Measurements from ENCODE around the gene GNG5. TPM values are rescaled to one million over a fixed set of nuclear protein-coding genes. Genes with fewer than 3 reads are reported as not detected.

The GNG5 gene
- total RNA-seq, 1 donor from 2014 or later: 20.9 TPM

DNA sequence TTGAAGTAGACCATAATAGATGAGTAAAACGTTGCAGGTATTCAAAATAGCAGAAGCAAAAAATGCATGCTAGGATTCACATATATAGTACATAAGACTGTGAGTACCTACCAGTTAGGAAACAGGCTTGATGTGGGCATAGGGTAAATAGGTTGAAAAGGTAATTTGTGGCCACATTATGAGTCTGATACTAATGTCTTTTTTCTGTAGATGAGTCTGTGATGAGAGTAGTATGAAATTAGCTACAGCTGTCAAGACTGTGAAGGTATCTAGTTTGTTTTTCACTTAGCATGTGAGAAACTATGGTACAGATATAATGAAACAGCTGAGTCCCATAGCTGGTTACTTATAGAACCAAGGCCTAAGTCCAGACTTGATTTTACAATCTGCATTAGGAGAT is 12.6 kb downstream of the GNG5 start:
- no peak overlapping the region for H3K9ac ChIP-seq (ENCODE audit: low read depth in 1 of 3, low read length in 3 of 3)
- peaks cover 29 to 52% (median 37%) of the 10 kb centered on the region in 3 donors for H3K36me3 ChIP-seq (ENCODE audit: control insufficient read depth in 3 of 3, insufficient read depth in 3 of 3, low read length in 3 of 3)
- no peak overlapping the region for H3K27ac ChIP-seq (ENCODE audit: low read depth, low read length)
- H3K27me3 ChIP-seq (ENCODE audit: control insufficient read depth in 3 of 3, insufficient read depth in 3 of 3, low read length in 3 of 3): no peaks in the 10 kb centered on the region
- no peak overlapping the region for H3K4me3 ChIP-seq (ENCODE audit: low read length in 3 of 3)
- H3K9me3 ChIP-seq (ENCODE audit: control insufficient read depth in 3 of 3, low read length in 3 of 3): no peaks in the 10 kb centered on the region
- peaks cover 0 to 6% (median 0%) of the 10 kb centered on the region in 3 donors for H3K4me1 ChIP-seq (ENCODE audit: control insufficient read depth in 3 of 3, insufficient read depth in 3 of 3, low read length in 3 of 3)

DNA sequence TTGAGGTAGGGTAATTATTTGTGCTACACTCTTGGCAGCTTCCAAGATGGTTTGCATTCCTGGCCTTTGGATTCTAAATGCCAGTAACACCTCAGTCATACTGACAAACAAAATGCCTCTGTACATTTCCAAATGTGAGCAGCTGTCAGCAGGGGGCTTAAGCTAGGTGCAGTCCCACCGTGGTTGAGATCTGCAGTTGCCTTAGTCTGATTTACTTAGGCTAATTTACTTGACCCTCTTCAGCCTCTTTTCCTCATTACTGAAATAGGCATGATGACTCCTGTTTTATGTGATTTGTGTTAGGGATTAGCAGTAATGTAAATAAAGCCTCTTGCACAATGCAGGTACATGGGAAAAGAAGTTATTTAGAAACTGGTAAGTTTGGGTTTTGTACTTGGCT is 13.7 kb downstream of the GNG5 start:
- H3K27me3 ChIP-seq (ENCODE audit: control insufficient read depth in 3 of 3, insufficient read depth in 3 of 3, low read length in 3 of 3): no peaks in the 10 kb centered on the region
- no peak overlapping the region for H3K4me3 ChIP-seq (ENCODE audit: low read length in 3 of 3)
- peaks cover 25 to 47% (median 28%) of the 10 kb centered on the region in 3 donors for H3K36me3 ChIP-seq (ENCODE audit: control insufficient read depth in 3 of 3, insufficient read depth in 3 of 3, low read length in 3 of 3)
- no peaks in the 10 kb centered on the region for H3K9me3 ChIP-seq (ENCODE audit: control insufficient read depth in 3 of 3, low read length in 3 of 3)
- no peak overlapping the region for H3K27ac ChIP-seq (ENCODE audit: low read depth, low read length)
- peaks cover 0 to 6% (median 0%) of the 10 kb centered on the region in 3 donors for H3K4me1 ChIP-seq (ENCODE audit: control insufficient read depth in 3 of 3, insufficient read depth in 3 of 3, low read length in 3 of 3)
- peak overlapping the region in 1 of 3 donors; percentile 17 for H3K9ac ChIP-seq (ENCODE audit: low read depth in 1 of 3, low read length in 3 of 3)

DNA sequence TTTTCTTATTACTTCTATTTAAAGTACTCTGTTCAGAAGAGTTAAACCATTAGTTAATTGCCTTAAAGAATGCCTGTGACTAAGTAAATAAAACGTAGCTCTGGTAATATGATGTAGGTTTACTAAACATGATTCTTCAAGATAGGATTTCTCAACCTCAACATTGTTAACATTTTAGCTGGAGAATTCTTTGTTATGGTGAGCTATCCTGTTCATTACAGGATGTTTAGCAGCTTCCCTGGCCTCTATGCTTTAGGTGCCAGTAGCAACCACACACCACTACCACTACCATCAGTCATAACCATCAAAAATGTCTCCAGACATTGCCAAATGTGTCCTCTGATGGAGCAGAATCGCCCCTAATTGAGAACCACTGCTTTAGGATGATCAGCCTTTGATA is 16.6 kb downstream of the GNG5 start:
- H3K9ac ChIP-seq (ENCODE audit: low read depth in 1 of 3, low read length in 3 of 3): no peak overlapping the region
- no peaks in the 10 kb centered on the region for H3K27me3 ChIP-seq (ENCODE audit: control insufficient read depth in 3 of 3, insufficient read depth in 3 of 3, low read length in 3 of 3)
- no peak overlapping the region for H3K27ac ChIP-seq (ENCODE audit: low read depth, low read length)
- peaks cover 0 to 6% (median 0%) of the 10 kb centered on the region in 3 donors for H3K4me1 ChIP-seq (ENCODE audit: control insufficient read depth in 3 of 3, insufficient read depth in 3 of 3, low read length in 3 of 3)
- no peak overlapping the region for H3K4me3 ChIP-seq (ENCODE audit: low read length in 3 of 3)
- H3K36me3 ChIP-seq (ENCODE audit: control insufficient read depth in 3 of 3, insufficient read depth in 3 of 3, low read length in 3 of 3): peaks cover 12 to 39% (median 23%) of the 10 kb centered on the region in 3 donors
- H3K9me3 ChIP-seq (ENCODE audit: control insufficient read depth in 3 of 3, low read length in 3 of 3): no peaks in the 10 kb centered on the region

DNA sequence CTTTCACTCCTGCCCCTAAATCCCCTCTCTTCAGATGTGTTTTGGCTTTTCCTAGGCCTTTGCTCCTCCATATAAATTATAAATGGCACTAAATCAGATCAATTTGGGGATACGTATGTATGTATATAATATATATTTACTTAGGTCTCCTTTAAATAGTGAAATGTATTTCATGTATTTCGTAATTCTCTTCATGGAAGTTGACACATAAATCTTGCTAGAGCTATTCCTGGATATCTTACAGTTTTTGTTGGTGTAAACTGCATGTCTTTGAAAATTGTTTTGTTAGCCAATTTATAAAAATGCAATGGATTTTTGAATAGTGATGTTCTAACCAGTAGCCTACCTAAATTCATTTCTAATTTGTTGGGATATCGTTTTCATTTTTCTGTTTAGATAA is 18.3 kb downstream of the GNG5 start:
- H3K9me3 ChIP-seq (ENCODE audit: control insufficient read depth in 3 of 3, low read length in 3 of 3): no peaks in the 10 kb centered on the region
- no peak overlapping the region for H3K27ac ChIP-seq (ENCODE audit: low read depth, low read length)
- H3K36me3 ChIP-seq (ENCODE audit: control insufficient read depth in 3 of 3, insufficient read depth in 3 of 3, low read length in 3 of 3): peaks cover 12 to 39% (median 33%) of the 10 kb centered on the region in 3 donors
- H3K9ac ChIP-seq (ENCODE audit: low read depth in 1 of 3, low read length in 3 of 3): no peak overlapping the region
- no peaks in the 10 kb centered on the region for H3K27me3 ChIP-seq (ENCODE audit: control insufficient read depth in 3 of 3, insufficient read depth in 3 of 3, low read length in 3 of 3)
- H3K4me1 ChIP-seq (ENCODE audit: control insufficient read depth in 3 of 3, insufficient read depth in 3 of 3, low read length in 3 of 3): peaks cover 0 to 6% (median 0%) of the 10 kb centered on the region in 3 donors
- no peak overlapping the region for H3K4me3 ChIP-seq (ENCODE audit: low read length in 3 of 3)

DNA sequence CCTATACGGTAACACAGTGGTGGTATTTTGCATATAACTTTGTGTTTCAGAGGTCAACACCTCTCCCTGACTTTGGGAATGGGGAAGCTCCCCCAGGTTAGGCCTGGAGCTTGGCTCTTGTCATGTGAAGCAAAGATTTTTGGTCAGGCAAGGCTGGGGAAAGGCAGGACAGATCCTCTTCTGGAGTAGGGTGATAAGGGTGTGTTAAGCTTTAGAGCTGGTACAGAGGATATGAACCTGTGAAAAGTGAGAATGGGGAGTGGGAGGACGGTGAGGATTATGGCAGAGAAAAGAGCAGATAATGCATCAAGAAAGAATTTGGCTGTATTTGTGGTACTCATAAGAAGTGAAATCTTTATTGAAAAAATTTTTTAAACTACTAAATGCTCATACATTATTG is 25.1 kb downstream of the GNG5 start:
- Histone ChIP-seq H3K36me3 (ENCODE audit: control insufficient read depth in 3 of 3, insufficient read depth in 3 of 3, low read length in 3 of 3) (peaks cover 2 to 21% (median 12%) of the 10 kb centered on the region in 3 donors), H3K9ac (ENCODE audit: low read depth in 1 of 3, low read length in 3 of 3) (no peak overlapping the region), H3K4me3 (ENCODE audit: low read length in 3 of 3) (no peak overlapping the region), H3K4me1 (ENCODE audit: control insufficient read depth in 3 of 3, insufficient read depth in 3 of 3, low read length in 3 of 3) (peaks cover 8 to 13% (median 12%) of the 10 kb centered on the region in 3 donors), H3K27ac (ENCODE audit: low read depth, low read length) (no peak overlapping the region), H3K9me3 (ENCODE audit: control insufficient read depth in 3 of 3, low read length in 3 of 3) (peaks cover 0 to 4% (median 0%) of the 10 kb centered on the region in 3 donors), H3K27me3 (ENCODE audit: control insufficient read depth in 3 of 3, insufficient read depth in 3 of 3, low read length in 3 of 3) (peaks cover 0 to 6% (median 5%) of the 10 kb centered on the region in 3 donors)

DNA sequence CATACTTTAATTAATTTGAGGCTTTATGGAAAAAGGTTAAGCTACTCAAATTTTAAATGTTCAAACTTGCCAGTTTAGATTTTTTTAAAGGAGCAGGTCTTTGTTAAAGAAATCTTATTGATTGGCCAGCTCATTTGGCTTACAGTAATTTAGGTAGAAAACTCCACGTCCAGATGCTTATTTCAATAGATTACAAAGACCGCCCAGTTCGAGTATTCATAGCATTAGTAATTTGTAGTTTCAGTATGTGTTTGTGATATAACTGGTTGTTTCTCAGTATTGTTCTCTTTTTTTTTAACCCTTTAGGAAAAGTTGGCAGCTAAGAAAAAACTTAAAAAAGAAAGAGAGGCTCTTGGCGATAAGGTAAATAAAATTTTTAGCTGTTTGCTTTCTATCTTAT is 25.7 kb downstream of the GNG5 start:
- Histone ChIP-seq H3K4me1 (ENCODE audit: control insufficient read depth in 3 of 3, insufficient read depth in 3 of 3, low read length in 3 of 3) (peaks cover 8 to 13% (median 12%) of the 10 kb centered on the region in 3 donors), H3K9me3 (ENCODE audit: control insufficient read depth in 3 of 3, low read length in 3 of 3) (peaks cover 0 to 4% (median 0%) of the 10 kb centered on the region in 3 donors), H3K4me3 (ENCODE audit: low read length in 3 of 3) (peak overlapping the region in 2 of 3 donors; percentile 23 to 81), H3K36me3 (ENCODE audit: control insufficient read depth in 3 of 3, insufficient read depth in 3 of 3, low read length in 3 of 3) (peaks cover 2 to 18% (median 12%) of the 10 kb centered on the region in 3 donors), H3K27me3 (ENCODE audit: control insufficient read depth in 3 of 3, insufficient read depth in 3 of 3, low read length in 3 of 3) (peaks cover 0 to 6% (median 5%) of the 10 kb centered on the region in 3 donors), H3K9ac (ENCODE audit: low read depth in 1 of 3, low read length in 3 of 3) (no peak overlapping the region), H3K27ac (ENCODE audit: low read depth, low read length) (no peak overlapping the region)

DNA sequence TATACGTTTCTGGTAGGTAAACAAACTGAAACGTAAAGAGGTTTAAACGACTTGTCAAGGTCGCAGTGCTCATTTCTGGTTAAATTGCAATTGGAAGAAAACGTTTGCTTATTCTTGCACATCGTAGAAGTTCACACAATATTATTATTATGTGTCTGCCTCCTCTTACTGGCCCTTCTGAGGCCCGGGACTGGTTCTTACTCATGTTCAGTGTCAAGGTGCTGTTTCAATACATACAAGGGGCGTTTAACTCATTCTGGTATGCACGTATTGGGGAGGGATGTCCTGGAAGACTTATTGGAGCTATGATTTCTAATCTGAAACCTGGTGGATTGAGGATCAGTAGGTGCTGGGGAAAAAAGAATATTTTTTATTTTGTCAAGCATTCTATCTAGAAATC is 26.4 kb downstream of the GNG5 start:
- Histone ChIP-seq H3K9me3 (ENCODE audit: control insufficient read depth in 3 of 3, low read length in 3 of 3) (peaks cover 0 to 4% (median 0%) of the 10 kb centered on the region in 3 donors), H3K27ac (ENCODE audit: low read depth, low read length) (no peak overlapping the region), H3K4me3 (ENCODE audit: low read length in 3 of 3) (peak overlapping the region; percentile 81 to 86 (median 83)), H3K36me3 (ENCODE audit: control insufficient read depth in 3 of 3, insufficient read depth in 3 of 3, low read length in 3 of 3) (peaks cover 2 to 18% (median 9%) of the 10 kb centered on the region in 3 donors), H3K27me3 (ENCODE audit: control insufficient read depth in 3 of 3, insufficient read depth in 3 of 3, low read length in 3 of 3) (peaks cover 0 to 11% (median 5%) of the 10 kb centered on the region in 3 donors), H3K4me1 (ENCODE audit: control insufficient read depth in 3 of 3, insufficient read depth in 3 of 3, low read length in 3 of 3) (peaks cover 8 to 13% (median 12%) of the 10 kb centered on the region in 3 donors), H3K9ac (ENCODE audit: low read depth in 1 of 3, low read length in 3 of 3) (peak overlapping the region; percentile 87 to 89 (median 87))

DNA sequence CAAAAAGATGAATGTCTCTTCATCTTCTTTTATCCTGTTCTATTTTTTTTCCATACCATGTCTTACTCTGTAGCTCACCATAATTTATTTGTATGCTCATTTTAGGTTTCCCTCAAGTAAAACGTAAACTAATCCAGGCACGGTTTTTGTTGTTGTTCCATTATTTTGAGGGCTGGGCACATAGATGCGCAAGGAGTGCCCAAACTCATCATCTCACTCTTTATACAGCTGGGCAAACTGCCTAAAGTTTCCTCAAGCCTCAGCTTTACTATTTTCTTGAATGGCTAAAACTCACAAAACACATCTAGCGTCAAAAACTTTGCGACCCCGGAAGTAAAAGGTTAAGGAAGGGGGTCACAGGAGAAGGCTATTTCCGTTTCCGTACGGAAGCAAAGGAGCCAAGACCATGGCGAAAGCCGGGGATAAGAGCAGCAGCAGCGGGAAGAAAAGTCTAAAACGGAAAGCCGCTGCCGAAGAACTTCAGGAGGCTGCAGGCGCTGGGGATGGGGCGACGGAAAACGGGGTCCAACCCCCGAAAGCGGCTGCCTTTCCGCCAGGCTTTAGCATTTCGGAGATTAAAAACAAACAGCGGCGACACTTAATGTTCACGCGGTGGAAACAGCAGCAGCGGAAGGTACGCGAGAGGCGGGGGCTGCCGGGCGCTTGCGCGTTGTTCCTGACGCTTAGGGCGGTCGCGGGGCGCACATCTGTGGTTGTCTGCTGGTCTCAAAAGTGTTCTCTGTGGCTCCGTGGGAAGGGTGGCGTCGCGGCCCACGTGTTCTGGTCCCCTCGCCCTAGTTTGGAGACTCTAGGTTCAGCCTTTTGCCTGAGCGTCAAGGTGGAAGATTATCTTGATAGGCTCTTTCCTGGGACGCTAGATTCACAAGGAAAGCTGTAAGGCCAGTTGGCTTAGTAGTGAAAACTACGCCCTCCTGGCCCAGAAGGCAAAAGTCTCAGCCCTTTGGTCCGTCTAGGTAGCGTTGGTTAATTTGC is 27.2 kb downstream of the GNG5 start, which contains the start of gene RPF1:
Gene RPF1 (plus strand): TSS at position 391 of the 993 bp plus-strand sequence. CDS start 16 bp downstream, at position 407.
- H3K4me1 ChIP-seq (ENCODE audit: control insufficient read depth in 3 of 3, insufficient read depth in 3 of 3, low read length in 3 of 3): peaks cover 8 to 13% (median 12%) of the 10 kb centered on the region in 3 donors
- H3K9me3 ChIP-seq (ENCODE audit: control insufficient read depth in 3 of 3, low read length in 3 of 3): peaks cover 0 to 4% (median 0%) of the 10 kb centered on the region in 3 donors
- H3K36me3 ChIP-seq (ENCODE audit: control insufficient read depth in 3 of 3, insufficient read depth in 3 of 3, low read length in 3 of 3): peaks cover 2 to 10% (median 9%) of the 10 kb centered on the region in 3 donors
- peak within 1 kb of the TSS; percentile 81 to 86 (median 83) for H3K4me3 ChIP-seq (ENCODE audit: low read length in 3 of 3)
- peak within 1 kb of the TSS; percentile 87 to 89 (median 87) for H3K9ac ChIP-seq (ENCODE audit: low read depth in 1 of 3, low read length in 3 of 3)
- H3K27ac ChIP-seq (ENCODE audit: low read depth, low read length): peak within 1 kb of the TSS; percentile 80
- H3K27me3 ChIP-seq (ENCODE audit: control insufficient read depth in 3 of 3, insufficient read depth in 3 of 3, low read length in 3 of 3): peaks cover 0 to 12% (median 5%) of the 10 kb centered on the region in 3 donors

DNA sequence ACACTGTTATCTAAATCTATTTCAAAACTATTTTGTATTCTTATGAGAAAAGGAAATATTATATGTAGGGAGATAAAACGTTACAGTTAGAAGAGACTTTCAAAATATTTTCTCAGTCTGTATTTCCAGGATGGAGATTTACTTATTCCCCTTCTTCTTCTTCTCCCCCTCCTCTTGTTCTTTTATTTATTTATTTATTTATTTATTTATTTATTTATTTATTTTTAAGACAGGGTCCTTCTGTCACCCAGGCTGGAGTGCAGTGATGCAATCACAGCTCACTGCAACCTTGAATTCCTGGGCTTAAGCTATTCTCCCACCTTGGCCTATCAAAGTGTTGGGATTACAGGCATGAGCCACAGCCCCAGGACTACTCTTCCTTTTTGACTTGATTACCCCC is 30.2 kb downstream of the GNG5 start:
- H3K4me3 ChIP-seq (ENCODE audit: low read length in 3 of 3): no peak overlapping the region
- peaks cover 5 to 13% (median 10%) of the 10 kb centered on the region in 3 donors for H3K4me1 ChIP-seq (ENCODE audit: control insufficient read depth in 3 of 3, insufficient read depth in 3 of 3, low read length in 3 of 3)
- peaks cover 0 to 4% (median 0%) of the 10 kb centered on the region in 3 donors for H3K9me3 ChIP-seq (ENCODE audit: control insufficient read depth in 3 of 3, low read length in 3 of 3)
- H3K9ac ChIP-seq (ENCODE audit: low read depth in 1 of 3, low read length in 3 of 3): no peak overlapping the region
- no peak overlapping the region for H3K27ac ChIP-seq (ENCODE audit: low read depth, low read length)
- peaks cover 0 to 1% (median 0%) of the 10 kb centered on the region in 3 donors for H3K36me3 ChIP-seq (ENCODE audit: control insufficient read depth in 3 of 3, insufficient read depth in 3 of 3, low read length in 3 of 3)
- H3K27me3 ChIP-seq (ENCODE audit: control insufficient read depth in 3 of 3, insufficient read depth in 3 of 3, low read length in 3 of 3): peaks cover 4 to 24% (median 10%) of the 10 kb centered on the region in 3 donors

Data from skeletal muscle tissue (tissue), 4 donors.